Measurements from ENCODE around the gene ABHD15. TPM values are rescaled to one million over a fixed set of nuclear protein-coding genes. Genes with fewer than 3 reads are reported as not detected.

ABHD15 gene
- total RNA-seq, 1 experiment from 2014 or later: 10.5 TPM

DNA sequence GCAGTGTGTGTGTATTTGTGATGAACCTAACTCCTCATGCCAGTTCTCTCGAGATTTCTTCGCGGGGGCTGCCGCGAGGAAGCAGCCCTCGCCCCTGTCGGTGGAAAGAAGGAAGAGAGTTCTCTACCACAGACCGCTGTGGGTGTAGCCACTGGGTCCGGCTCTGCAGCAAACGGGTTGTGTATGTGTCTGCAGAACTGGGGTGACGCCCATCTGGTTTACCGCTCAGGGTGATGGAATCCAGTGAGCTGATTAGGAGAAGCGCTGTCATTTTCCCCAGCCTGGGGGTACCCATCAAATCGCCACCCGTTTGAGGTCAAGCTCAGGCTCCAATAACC, 48.2 kb upstream of the ABHD15 start:
- Mint-ChIP-seq H3K36me3 (ENCODE audit: insufficient read depth, unreplicated experiment) (no peaks in the 10 kb centered on the region), H3K4me1 (ENCODE audit: low read depth, unreplicated experiment) (peaks cover 9% of the 10 kb centered on the region), H3K27me3 (ENCODE audit: insufficient read depth, unreplicated experiment) (peaks cover 5% of the 10 kb centered on the region), H3K4me3 (ENCODE audit: unreplicated experiment) (peak overlapping the region; percentile 87), H3K9me3 (ENCODE audit: unreplicated experiment) (no peaks in the 10 kb centered on the region), H3K27ac (ENCODE audit: unreplicated experiment) (no peak overlapping the region)
- CTCF ChIA-PET: interaction anchor here (0.6 to 5.2 kb wide), 7 partner anchors 11 to 478 kb away, joined by 3 to 69 read pairs (median 4); partner anchors contain the start of gene ANKRD13B
- DNase-seq: no peak
- intact Hi-C loops (cut with micrococcal nuclease; ENCODE audit: unreplicated experiment): loop anchor here (2.0 to 5.0 kb wide), 2 partner anchors 24 to 162 kb away; no protein-coding TSS in a partner anchor
- peaks cover 8% of the 10 kb centered on the region for H3K27me3 ChIP-seq (replicated peaks; ENCODE audit: control insufficient read depth, insufficient read depth, low read length)
- TF ChIP-seq, protein P1, sequence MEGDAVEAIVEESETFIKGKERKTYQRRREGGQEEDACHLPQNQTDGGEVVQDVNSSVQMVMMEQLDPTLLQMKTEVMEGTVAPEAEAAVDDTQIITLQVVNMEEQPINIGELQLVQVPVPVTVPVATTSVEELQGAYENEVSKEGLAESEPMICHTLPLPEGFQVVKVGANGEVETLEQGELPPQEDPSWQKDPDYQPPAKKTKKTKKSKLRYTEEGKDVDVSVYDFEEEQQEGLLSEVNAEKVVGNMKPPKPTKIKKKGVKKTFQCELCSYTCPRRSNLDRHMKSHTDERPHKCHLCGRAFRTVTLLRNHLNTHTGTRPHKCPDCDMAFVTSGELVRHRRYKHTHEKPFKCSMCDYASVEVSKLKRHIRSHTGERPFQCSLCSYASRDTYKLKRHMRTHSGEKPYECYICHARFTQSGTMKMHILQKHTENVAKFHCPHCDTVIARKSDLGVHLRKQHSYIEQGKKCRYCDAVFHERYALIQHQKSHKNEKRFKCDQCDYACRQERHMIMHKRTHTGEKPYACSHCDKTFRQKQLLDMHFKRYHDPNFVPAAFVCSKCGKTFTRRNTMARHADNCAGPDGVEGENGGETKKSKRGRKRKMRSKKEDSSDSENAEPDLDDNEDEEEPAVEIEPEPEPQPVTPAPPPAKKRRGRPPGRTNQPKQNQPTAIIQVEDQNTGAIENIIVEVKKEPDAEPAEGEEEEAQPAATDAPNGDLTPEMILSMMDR (IDR thresholded peaks at IDR 0.05; ENCODE audit: insufficient read depth in 1 of 2, low read depth in 1 of 2, low read length in 1 of 2, severe bottlenecking in 1 of 2, unreplicated experiment in 1 of 2): no peak
- BruUV-seq (replicated peaks): no TSS peak
- POLR2A ChIA-PET: no interaction called here
- peak overlapping the region; percentile 42 for H3K4me3 ChIP-seq (ENCODE audit: low read depth, low read length)
- H3K36me3 ChIP-seq (ENCODE audit: control insufficient read depth, insufficient read depth, low read length): no peaks in the 10 kb centered on the region
- peaks cover 23% of the 10 kb centered on the region for H3K4me1 ChIP-seq
- H3K9me3 ChIP-seq: no peaks in the 10 kb centered on the region

DNA sequence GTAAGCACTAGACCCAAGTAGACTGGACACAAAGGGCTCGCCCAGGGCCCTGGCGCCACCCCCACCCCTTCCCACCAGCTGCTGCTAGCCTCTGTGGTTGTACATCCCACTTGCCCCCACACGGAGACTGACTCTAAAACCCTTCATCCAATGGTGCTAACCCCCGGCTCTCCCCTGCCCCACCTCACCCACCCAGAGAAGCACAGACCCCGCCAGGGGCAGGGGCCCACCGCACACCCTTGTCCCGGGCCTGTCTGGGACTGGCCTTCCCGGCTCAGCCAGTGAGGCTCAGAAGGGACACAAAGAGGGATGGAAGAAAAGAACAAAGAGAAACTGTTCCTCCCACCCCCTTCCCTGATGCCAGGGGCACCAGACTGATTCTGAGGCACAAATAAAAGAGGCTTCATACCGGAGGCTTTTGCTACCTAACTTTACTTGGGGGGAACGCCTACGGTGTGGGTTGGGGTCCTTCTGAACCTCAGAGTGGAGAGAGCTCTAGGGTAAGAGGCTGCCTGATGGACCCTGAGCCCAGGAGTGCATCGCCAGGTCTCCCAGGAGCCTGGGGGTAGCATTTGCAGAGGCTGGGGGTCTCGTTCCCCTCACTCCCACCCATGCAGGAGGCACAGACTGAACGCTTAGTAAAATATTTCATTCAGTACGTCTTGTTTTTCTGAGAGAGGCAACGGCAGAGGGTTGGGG, 47.7 kb upstream of the ABHD15 start:
- no peaks in the 10 kb centered on the region for H3K9me3 ChIP-seq
- Mint-ChIP-seq H3K4me3 (ENCODE audit: unreplicated experiment) (peak overlapping the region; percentile 87), H3K4me1 (ENCODE audit: low read depth, unreplicated experiment) (peaks cover 9% of the 10 kb centered on the region), H3K36me3 (ENCODE audit: insufficient read depth, unreplicated experiment) (no peaks in the 10 kb centered on the region), H3K9me3 (ENCODE audit: unreplicated experiment) (no peaks in the 10 kb centered on the region), H3K27ac (ENCODE audit: unreplicated experiment) (no peak overlapping the region), H3K27me3 (ENCODE audit: insufficient read depth, unreplicated experiment) (peaks cover 5% of the 10 kb centered on the region)
- TF ChIP-seq, protein P1 (IDR thresholded peaks at IDR 0.05; ENCODE audit: insufficient read depth in 1 of 2, low read depth in 1 of 2, low read length in 1 of 2, severe bottlenecking in 1 of 2, unreplicated experiment in 1 of 2): no peak
- H3K4me1 ChIP-seq: peaks cover 23% of the 10 kb centered on the region
- no peak for DNase-seq
- peaks cover 8% of the 10 kb centered on the region for H3K27me3 ChIP-seq (replicated peaks; ENCODE audit: control insufficient read depth, insufficient read depth, low read length)
- no TSS peak for BruUV-seq (replicated peaks)
- no peak overlapping the region for H3K4me3 ChIP-seq (ENCODE audit: low read depth, low read length)
- intact Hi-C loops (cut with micrococcal nuclease; ENCODE audit: unreplicated experiment): loop anchor here (2.0 to 5.0 kb wide), 2 partner anchors 24 to 163 kb away; no protein-coding TSS in a partner anchor
- no peaks in the 10 kb centered on the region for H3K36me3 ChIP-seq (ENCODE audit: control insufficient read depth, insufficient read depth, low read length)
- ChIA-PET CTCF (interaction anchor here (0.8 to 5.2 kb wide), 3 partner anchors 22 to 244 kb away, joined by 4 to 69 read pairs (median 6); partner anchors contain the start of gene ANKRD13B), POLR2A (no interaction called here)

DNA sequence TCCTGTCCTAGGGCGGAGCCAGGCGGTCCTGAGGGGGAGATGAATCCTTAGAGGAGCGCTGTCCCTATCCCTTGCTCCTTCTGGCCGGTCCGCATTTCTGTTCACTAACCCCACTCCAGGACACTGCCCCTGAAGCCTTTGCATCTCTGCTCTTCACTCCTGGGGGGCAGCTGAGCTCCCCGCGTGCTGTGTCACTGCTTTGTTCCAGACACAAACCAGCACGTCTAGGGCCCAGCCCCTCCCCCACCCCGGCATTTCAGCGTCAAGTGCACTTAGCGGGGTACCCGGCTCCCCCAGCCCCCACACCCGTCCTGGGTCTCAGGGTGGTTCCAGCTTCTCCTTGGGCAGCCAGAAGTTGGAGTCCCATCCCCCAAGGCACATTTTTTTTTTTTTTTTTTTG, 47.0 kb upstream of the ABHD15 start:
- Histone ChIP-seq H3K27me3 (replicated peaks; ENCODE audit: control insufficient read depth, insufficient read depth, low read length) (peaks cover 8% of the 10 kb centered on the region), H3K4me3 (ENCODE audit: low read depth, low read length) (no peak overlapping the region), H3K4me1 (peaks cover 23% of the 10 kb centered on the region), H3K9me3 (no peaks in the 10 kb centered on the region), H3K36me3 (ENCODE audit: control insufficient read depth, insufficient read depth, low read length) (no peaks in the 10 kb centered on the region)
- peaks cover 5% of the 10 kb centered on the region for H3K27me3 Mint-ChIP-seq (ENCODE audit: insufficient read depth, unreplicated experiment)
- H3K4me3 Mint-ChIP-seq (ENCODE audit: unreplicated experiment): no peak overlapping the region
- CTCF ChIA-PET: no interaction called here
- peaks cover 9% of the 10 kb centered on the region for H3K4me1 Mint-ChIP-seq (ENCODE audit: low read depth, unreplicated experiment)
- no peaks in the 10 kb centered on the region for H3K9me3 Mint-ChIP-seq (ENCODE audit: unreplicated experiment)
- TF ChIP-seq, protein P1 (IDR thresholded peaks at IDR 0.05; ENCODE audit: insufficient read depth in 1 of 2, low read depth in 1 of 2, low read length in 1 of 2, severe bottlenecking in 1 of 2, unreplicated experiment in 1 of 2): no peak
- H3K27ac Mint-ChIP-seq (ENCODE audit: unreplicated experiment): no peak overlapping the region
- POLR2A ChIA-PET: interaction anchor here (0.6 kb wide), 1 partner anchor 22 kb away, joined by 3 read pairs; no protein-coding TSS in a partner anchor
- BruUV-seq (replicated peaks): no TSS peak
- H3K36me3 Mint-ChIP-seq (ENCODE audit: insufficient read depth, unreplicated experiment): no peaks in the 10 kb centered on the region
- DNase-seq: no peak
- intact Hi-C loops (cut with micrococcal nuclease; ENCODE audit: unreplicated experiment): loop anchor here (2.0 kb wide), 1 partner anchor 23 kb away; no protein-coding TSS in a partner anchor

Data from Caco-2 (cell line).